Measurements from ENCODE around the gene ITPK1.
"Not testable (repeated sequence)": the region's sequence is repeated elsewhere in the genome, so short reads cannot be mapped to it uniquely, and the experiment has no call there.

Gene ITPK1

GRCh38 chr14:93128725-93129459, 13.2 kb upstream of the ITPK1 start:
- DNase-seq = no peak

GRCh38 chr14:93126111-93126510, 10.4 kb upstream of the ITPK1 start:
- no peak for DNase-seq

- no peak for DNase-seq
Observed at GRCh38 chr14:93122826-93123225, 7.1 kb upstream of the ITPK1 start.

GRCh38 chr14:93121030-93121834, 5.5 kb upstream of the ITPK1 start:
- DNase-seq = peak; percentile 16

GRCh38 chr14:93120517-93120916, 4.8 kb upstream of the ITPK1 start:
- no peak for DNase-seq

- no peak for DNase-seq
Observed at GRCh38 chr14:93116676-93117200, 1.0 kb upstream of the ITPK1 start.

- peak; percentile 88 for DNase-seq
Observed at GRCh38 chr14:93115069-93115820, 480 bp downstream of the ITPK1 start.

GRCh38 chr14:93114713-93115068, 1.0 kb downstream of the ITPK1 start:
- no peak for DNase-seq

- peak; percentile 12 for DNase-seq
Observed at GRCh38 chr14:93114068-93114710, 1.5 kb downstream of the ITPK1 start.

- no peak for DNase-seq
Observed at GRCh38 chr14:93113678-93114067, 2.1 kb downstream of the ITPK1 start.

- peak; percentile 51 for DNase-seq
Observed at GRCh38 chr14:93112891-93113677, 2.6 kb downstream of the ITPK1 start.

GRCh38 chr14:93111541-93111940, 4.2 kb downstream of the ITPK1 start:
- DNase-seq = peak; percentile 75

GRCh38 chr14:93110856-93111419, 4.8 kb downstream of the ITPK1 start:
- no peak for DNase-seq

GRCh38 chr14:93109572-93110481, 5.9 kb downstream of the ITPK1 start:
- DNase-seq = no peak

GRCh38 chr14:93108105-93108504, 7.6 kb downstream of the ITPK1 start:
- DNase-seq = no peak

GRCh38 chr14:93107453-93107852, 8.3 kb downstream of the ITPK1 start:
- DNase-seq = no peak

GRCh38 chr14:93106541-93107156, 9.1 kb downstream of the ITPK1 start:
- no peak for DNase-seq

GRCh38 chr14:93105856-93106255, 9.9 kb downstream of the ITPK1 start:
- not testable (repeated sequence) for DNase-seq

- DNase-seq = no peak
Observed at GRCh38 chr14:93105362-93105761, 10.4 kb downstream of the ITPK1 start.

GRCh38 chr14:93104961-93105360, 10.8 kb downstream of the ITPK1 start:
- DNase-seq = no peak

Data from NCI-H1092 treated with DMSO at 0.1 percent for 48 hours (cell line).